ENCODE data around the gene MRPL40. TPM values are rescaled to one million over a fixed set of nuclear protein-coding genes. Genes with fewer than 3 reads are reported as not detected.

MRPL40 gene
- total RNA-seq, 1 donor from 2014 or later = 14.7 TPM

DNA sequence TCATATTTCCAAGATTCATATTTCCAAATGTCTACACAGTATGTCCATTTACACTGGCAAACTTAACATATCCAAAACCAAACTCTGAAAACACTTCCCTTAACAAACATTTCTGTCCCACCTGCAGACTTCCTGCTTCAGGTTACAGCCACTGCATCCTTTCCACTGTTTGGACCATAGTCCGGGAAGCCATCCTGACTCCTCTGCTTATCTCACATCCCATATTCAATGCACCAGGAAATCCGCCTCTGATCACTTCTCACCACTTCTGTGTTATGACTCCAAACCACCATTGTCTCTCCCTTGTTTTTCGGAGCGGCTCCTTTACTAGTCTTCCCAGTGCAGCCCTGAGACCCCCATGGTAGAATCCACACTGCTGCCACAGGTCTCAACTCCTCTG is 30.9 kb upstream of the MRPL40 start:
- Histone ChIP-seq H3K36me3 (peaks cover 55% of the 10 kb centered on the region in 2 donors), H3K4me3 (no peak overlapping the region), H3K9me3 (no peaks in the 10 kb centered on the region), H3K4me1 (no peaks in the 10 kb centered on the region), H3K27ac (no peak overlapping the region), H3K27me3 (no peaks in the 10 kb centered on the region)
- intact Hi-C loops (cut with DNase I) = no loop called here
- TF ChIP-seq, protein P1, sequence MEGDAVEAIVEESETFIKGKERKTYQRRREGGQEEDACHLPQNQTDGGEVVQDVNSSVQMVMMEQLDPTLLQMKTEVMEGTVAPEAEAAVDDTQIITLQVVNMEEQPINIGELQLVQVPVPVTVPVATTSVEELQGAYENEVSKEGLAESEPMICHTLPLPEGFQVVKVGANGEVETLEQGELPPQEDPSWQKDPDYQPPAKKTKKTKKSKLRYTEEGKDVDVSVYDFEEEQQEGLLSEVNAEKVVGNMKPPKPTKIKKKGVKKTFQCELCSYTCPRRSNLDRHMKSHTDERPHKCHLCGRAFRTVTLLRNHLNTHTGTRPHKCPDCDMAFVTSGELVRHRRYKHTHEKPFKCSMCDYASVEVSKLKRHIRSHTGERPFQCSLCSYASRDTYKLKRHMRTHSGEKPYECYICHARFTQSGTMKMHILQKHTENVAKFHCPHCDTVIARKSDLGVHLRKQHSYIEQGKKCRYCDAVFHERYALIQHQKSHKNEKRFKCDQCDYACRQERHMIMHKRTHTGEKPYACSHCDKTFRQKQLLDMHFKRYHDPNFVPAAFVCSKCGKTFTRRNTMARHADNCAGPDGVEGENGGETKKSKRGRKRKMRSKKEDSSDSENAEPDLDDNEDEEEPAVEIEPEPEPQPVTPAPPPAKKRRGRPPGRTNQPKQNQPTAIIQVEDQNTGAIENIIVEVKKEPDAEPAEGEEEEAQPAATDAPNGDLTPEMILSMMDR (IDR thresholded peaks at IDR 0.05) = no peak
- no peak for DNase-seq (ENCODE audit: low spot score in 2 of 2)

DNA sequence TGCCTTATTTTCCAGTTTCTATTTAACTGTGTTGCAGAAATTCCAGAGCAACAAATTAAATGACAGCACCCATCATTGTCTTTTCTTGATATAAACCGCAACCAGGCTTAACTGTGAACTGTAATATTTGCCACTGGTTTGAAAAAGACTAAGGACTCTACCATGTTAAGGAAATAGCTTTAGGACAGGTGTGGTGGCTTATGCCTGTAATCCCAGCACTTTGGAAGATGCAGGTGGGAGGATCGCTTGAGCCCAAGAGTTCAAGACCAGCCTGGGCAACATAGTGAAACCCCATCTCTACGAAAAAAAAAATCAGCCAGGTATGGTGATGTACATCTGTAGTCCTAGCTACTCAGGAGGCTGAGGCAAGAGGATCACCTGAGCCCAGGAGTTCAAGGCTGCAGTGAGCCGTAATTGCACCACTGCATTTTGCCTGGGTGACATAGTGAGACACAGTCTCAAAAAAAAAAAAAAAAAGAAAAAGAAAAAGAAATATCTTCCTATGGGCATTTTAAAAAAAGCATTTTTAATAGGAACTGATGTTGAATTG is 29.6 kb upstream of the MRPL40 start:
- Histone ChIP-seq H3K4me3 (no peak overlapping the region), H3K27ac (no peak overlapping the region), H3K36me3 (peaks cover 52 to 55% of the 10 kb centered on the region in 2 donors), H3K4me1 (no peaks in the 10 kb centered on the region), H3K27me3 (no peaks in the 10 kb centered on the region), H3K9me3 (no peaks in the 10 kb centered on the region)
- DNase-seq (ENCODE audit: low spot score in 2 of 2) = no peak
- TF ChIP-seq, protein P1 (IDR thresholded peaks at IDR 0.05) = no peak
- intact Hi-C loops (cut with DNase I) = no loop called here

DNA sequence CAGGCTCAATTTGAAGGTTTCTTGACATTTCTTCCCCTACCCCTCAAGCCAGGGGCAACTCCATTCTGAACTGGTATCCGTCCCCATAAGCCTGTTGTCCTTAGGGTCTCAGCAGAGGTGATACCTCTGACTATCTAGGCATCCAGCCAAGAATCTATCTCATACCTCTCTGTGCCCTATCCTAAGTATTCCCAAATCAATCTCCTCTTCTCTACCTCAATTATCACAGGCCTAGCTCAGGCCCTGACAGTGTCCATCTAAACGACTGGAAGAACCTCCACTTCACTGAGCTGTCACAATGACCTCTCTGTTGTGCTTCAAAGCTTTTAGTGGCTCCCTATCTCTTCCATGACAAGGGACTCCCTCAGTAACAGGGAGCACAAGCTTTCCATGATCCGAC is 27.7 kb upstream of the MRPL40 start:
- Histone ChIP-seq H3K9me3 (no peaks in the 10 kb centered on the region), H3K4me3 (no peak overlapping the region), H3K27ac (no peak overlapping the region), H3K27me3 (no peaks in the 10 kb centered on the region), H3K36me3 (peaks cover 55 to 65% of the 10 kb centered on the region in 2 donors), H3K4me1 (no peaks in the 10 kb centered on the region)
- DNase-seq (ENCODE audit: low spot score in 2 of 2) = no peak
- TF ChIP-seq, protein P1 (IDR thresholded peaks at IDR 0.05) = no peak
- intact Hi-C loops (cut with DNase I) = no loop called here

DNA sequence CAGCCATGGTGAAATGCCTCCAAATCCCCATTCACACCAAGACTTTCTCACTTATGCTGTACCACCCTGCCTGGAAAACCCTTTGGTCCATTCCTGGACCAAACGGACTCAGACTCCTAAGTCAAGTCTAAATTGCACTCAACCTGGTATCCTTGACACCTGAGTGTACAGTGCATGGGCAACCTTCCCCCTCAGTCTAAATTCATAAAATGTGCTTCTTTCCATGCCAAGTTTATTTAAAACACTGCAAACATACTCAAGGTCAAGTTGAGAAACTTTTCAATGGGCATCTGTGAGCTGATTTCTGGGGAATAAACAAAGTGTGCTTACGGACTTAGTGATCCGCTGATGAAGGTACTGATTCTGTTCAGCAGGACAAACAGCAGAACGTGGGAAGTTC is 27.2 kb upstream of the MRPL40 start:
- intact Hi-C loops (cut with DNase I) = no loop called here
- TF ChIP-seq, protein P1 (IDR thresholded peaks at IDR 0.05) = no peak
- H3K36me3 ChIP-seq = peaks cover 56 to 65% of the 10 kb centered on the region in 2 donors

DNA sequence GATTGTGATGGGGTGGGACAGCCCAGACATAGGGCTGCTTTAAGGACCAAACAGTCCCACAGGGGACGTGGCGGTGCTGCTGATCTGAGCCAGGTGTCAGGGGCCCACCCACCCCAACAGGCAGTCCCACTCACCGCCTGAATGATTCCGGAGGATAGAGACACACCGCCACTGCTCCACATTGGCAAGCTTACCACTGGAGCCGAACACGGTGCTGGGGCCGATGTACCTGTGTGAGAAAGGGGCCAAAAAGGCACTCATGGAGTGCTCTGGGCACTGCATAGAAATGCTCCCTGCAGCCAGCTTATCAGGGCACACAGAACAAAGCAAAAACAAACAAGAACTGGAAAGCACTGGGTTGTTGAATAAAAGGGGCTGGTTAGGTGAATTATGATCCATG is 26.7 kb upstream of the MRPL40 start:
- intact Hi-C loops (cut with DNase I) = no loop called here
- DNase-seq (ENCODE audit: low spot score in 2 of 2) = no peak
- H3K27me3 ChIP-seq = no peaks in the 10 kb centered on the region
- no peak overlapping the region for H3K4me3 ChIP-seq
- H3K36me3 ChIP-seq = peaks cover 57 to 64% of the 10 kb centered on the region in 2 donors
- TF ChIP-seq, protein P1 (IDR thresholded peaks at IDR 0.05) = no peak
- H3K27ac ChIP-seq = no peak overlapping the region
- H3K9me3 ChIP-seq = no peaks in the 10 kb centered on the region
- no peaks in the 10 kb centered on the region for H3K4me1 ChIP-seq

More for the DNA sequence above, 27.2 kb upstream of the MRPL40 start:
- Histone ChIP-seq H3K9me3 (no peaks in the 10 kb centered on the region), H3K4me3 (no peak overlapping the region), H3K27ac (no peak overlapping the region), H3K4me1 (no peaks in the 10 kb centered on the region), H3K27me3 (no peaks in the 10 kb centered on the region)
- no peak for DNase-seq (ENCODE audit: low spot score in 2 of 2)

Data from ascending aorta (tissue), 2 donors.